PC-3 (cell line): ENCODE data around the gene SPATA1. TPM values are rescaled to one million over a fixed set of nuclear protein-coding genes. Genes with fewer than 3 reads are reported as not detected.

Source experiments
- ATAC-seq: fragments of 200-7000 bp; cut with Tn5 transposase; 2 replicates; pipeline ENCODE4 v1.9.1; 2020; ENCODE audit warnings: mild to moderate bottlenecking, moderate library complexity
- BruUV-seq: library from RNA; stranded (reverse); fragments of 400-500 nt; replicated peaks from 2 replicates; lab custom pipeline; 2021; lab: Mats Ljungman, UMichigan
- CTCF ChIA-PET: fragments of 300-600 bp; sonication (Branson Sonifier 250); formaldehyde crosslinking; loops from one replicate; lab custom pipeline; 2022; ENCODE audit warnings: antibody characterized with exemption; lab: Charles Lee
- POLR2A ChIA-PET: fragments of 300-600 bp; sonication (Branson Sonifier 250); formaldehyde crosslinking; loops from one replicate; lab custom pipeline; 2022; ENCODE audit warnings: antibody characterized with exemption; ENCODE audit not compliant: unreplicated experiment; lab: Charles Lee
- DNase-seq: peaks from one replicate; pipeline ENCODE4 v3.0.0-alpha.2; 2015
- H2AFZ ChIP-seq: fragments of 300-600 bp; sonication (generic); 2 replicates; pipeline ENCODE4 v1.6.0; 2016; ENCODE audit warnings: antibody characterized with exemption, low read length
- H3F3A ChIP-seq: fragments of 300-600 bp; sonication (generic); one replicate; pipeline ENCODE4 v1.6.0; 2017; ENCODE audit warnings: antibody characterized with exemption, low read length, control low read depth, mild to moderate bottlenecking; ENCODE audit not compliant: unreplicated experiment
- H3K27ac ChIP-seq: fragments of 300-600 bp; sonication (generic); 2 replicates; pipeline ENCODE4 v1.5.1; 2016; ENCODE audit warnings: mild to moderate bottlenecking, low read length
- H3K27me3 ChIP-seq: fragments of 300-600 bp; sonication (generic); 2 replicates; pipeline ENCODE4 v1.6.1; 2016; ENCODE audit warnings: low read length, mixed read lengths
- H3K36me3 ChIP-seq: fragments of 300-600 bp; sonication (generic); 2 replicates; pipeline ENCODE4 v1.6.1; 2016; ENCODE audit warnings: low read depth, mixed run types, low read length, mixed read lengths
- H3K4me1 ChIP-seq: fragments of 300-600 bp; sonication (generic); 2 replicates; pipeline ENCODE4 v1.5.1; 2016; ENCODE audit warnings: low read length; ENCODE audit not compliant: insufficient read depth
- H3K4me2 ChIP-seq: fragments of 300-600 bp; sonication (generic); 2 replicates; pipeline ENCODE4 v1.6.0; 2016; ENCODE audit warnings: low read length
- H3K4me3 ChIP-seq: fragments of 300-600 bp; sonication (generic); 2 replicates; pipeline ENCODE4 v1.5.1; 2016; ENCODE audit warnings: mild to moderate bottlenecking, low read length, mixed read lengths
- H3K79me2 ChIP-seq: fragments of 300-600 bp; sonication (generic); 2 replicates; pipeline ENCODE4 v1.6.1; 2017; ENCODE audit warnings: low read length, mixed read lengths
- H3K9ac ChIP-seq: fragments of 300-600 bp; sonication (generic); 2 replicates; pipeline ENCODE4 v1.6.0; 2016; ENCODE audit warnings: mild to moderate bottlenecking, low read length
- H3K9me2 ChIP-seq: fragments of 300-600 bp; sonication (generic); replicated peaks from 2 replicates; pipeline ENCODE4 v1.6.1; 2016; ENCODE audit warnings: mixed run types, low read length, mixed read lengths
- H3K9me3 ChIP-seq: fragments of 300-600 bp; sonication (generic); 2 replicates; pipeline ENCODE4 v1.6.1; 2016; ENCODE audit warnings: low read length, mixed read lengths
- H4K20me1 ChIP-seq: fragments of 300-600 bp; sonication (generic); 2 replicates; pipeline ENCODE4 v1.6.1; 2016; ENCODE audit warnings: low read length, mixed read lengths
- EZH2 ChIP-seq: fragments of 300-600 bp; sonication (generic); IDR thresholded peaks from one replicate; pipeline ENCODE4 v1.6.1; 2017; ENCODE audit warnings: antibody characterized with exemption, mild to moderate bottlenecking, low read length; ENCODE audit not compliant: unreplicated experiment
- EZH2phosphoT487 ChIP-seq: fragments of 300-600 bp; sonication (generic); IDR thresholded peaks from 2 replicates; pipeline ENCODE4 v1.6.1; 2018; ENCODE audit warnings: mild to moderate bottlenecking, antibody characterized with exemption, low read length, borderline replicate concordance
- intact Hi-C: fragments of 100-400 bp; cut with micrococcal nuclease; formaldehyde crosslinking; loops from 2 replicates; pipeline ENCODE4 v1.9.0; 2023
- total RNA-seq: library from RNA; depleted of rRNA; stranded (reverse); fragments of >200 nt; gene quantifications from 2 replicates; pipeline ENCODE4 v1.2.3, GENCODE V29; 2014
- TF ChIP-seq, protein P1 (sequence below): fragments of 300-600 bp; sonication (generic); conservative IDR thresholded peaks from 2 replicates; pipeline ENCODE4 v1.5.1; 2017; ENCODE audit warnings: antibody characterized with exemption, low read depth, mild to moderate bottlenecking, low read length

SPATA1 gene
- total RNA-seq, 1 experiment from 2014 or later: 2.9 TPM

DNA sequence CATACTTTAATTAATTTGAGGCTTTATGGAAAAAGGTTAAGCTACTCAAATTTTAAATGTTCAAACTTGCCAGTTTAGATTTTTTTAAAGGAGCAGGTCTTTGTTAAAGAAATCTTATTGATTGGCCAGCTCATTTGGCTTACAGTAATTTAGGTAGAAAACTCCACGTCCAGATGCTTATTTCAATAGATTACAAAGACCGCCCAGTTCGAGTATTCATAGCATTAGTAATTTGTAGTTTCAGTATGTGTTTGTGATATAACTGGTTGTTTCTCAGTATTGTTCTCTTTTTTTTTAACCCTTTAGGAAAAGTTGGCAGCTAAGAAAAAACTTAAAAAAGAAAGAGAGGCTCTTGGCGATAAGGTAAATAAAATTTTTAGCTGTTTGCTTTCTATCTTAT lies 25.5 kb upstream of the SPATA1 start:
- no peak overlapping the region for H2AFZ ChIP-seq
- ATAC-seq: no peak
- TF ChIP-seq, protein P1, sequence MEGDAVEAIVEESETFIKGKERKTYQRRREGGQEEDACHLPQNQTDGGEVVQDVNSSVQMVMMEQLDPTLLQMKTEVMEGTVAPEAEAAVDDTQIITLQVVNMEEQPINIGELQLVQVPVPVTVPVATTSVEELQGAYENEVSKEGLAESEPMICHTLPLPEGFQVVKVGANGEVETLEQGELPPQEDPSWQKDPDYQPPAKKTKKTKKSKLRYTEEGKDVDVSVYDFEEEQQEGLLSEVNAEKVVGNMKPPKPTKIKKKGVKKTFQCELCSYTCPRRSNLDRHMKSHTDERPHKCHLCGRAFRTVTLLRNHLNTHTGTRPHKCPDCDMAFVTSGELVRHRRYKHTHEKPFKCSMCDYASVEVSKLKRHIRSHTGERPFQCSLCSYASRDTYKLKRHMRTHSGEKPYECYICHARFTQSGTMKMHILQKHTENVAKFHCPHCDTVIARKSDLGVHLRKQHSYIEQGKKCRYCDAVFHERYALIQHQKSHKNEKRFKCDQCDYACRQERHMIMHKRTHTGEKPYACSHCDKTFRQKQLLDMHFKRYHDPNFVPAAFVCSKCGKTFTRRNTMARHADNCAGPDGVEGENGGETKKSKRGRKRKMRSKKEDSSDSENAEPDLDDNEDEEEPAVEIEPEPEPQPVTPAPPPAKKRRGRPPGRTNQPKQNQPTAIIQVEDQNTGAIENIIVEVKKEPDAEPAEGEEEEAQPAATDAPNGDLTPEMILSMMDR: no peak
- TF ChIP-seq EZH2: no peak
- no peak for TF ChIP-seq EZH2phosphoT487
- peak overlapping the region; percentile 79; the same call in 1 of the 2 replicates for H3K9ac ChIP-seq
- no peaks in the 10 kb centered on the region for H3K9me2 ChIP-seq
- H4K20me1 ChIP-seq: peaks cover 27% of the 10 kb centered on the region
- H3K27me3 ChIP-seq: no peaks in the 10 kb centered on the region
- no TSS peak for BruUV-seq
- H3F3A ChIP-seq: no peaks in the 10 kb centered on the region
- no peak for DNase-seq
- no peak overlapping the region for H3K27ac ChIP-seq
- CTCF ChIA-PET: interaction anchor here (0.6 to 1.1 kb wide), 2 partner anchors 38 to 74 kb away, joined by 3 read pairs; no protein-coding TSS in a partner anchor
- peaks cover 37% of the 10 kb centered on the region for H3K36me3 ChIP-seq
- POLR2A ChIA-PET: interaction anchor here (0.6 to 0.7 kb wide), 2 partner anchors 122 to 433 kb away, joined by 3 read pairs; no protein-coding TSS in a partner anchor
- peak overlapping the region; percentile 84 for H3K4me3 ChIP-seq
- intact Hi-C loops: loop anchor here (5.0 kb wide), 1 partner anchor 38 kb away; no protein-coding TSS in a partner anchor
- peak overlapping the region; percentile 91 for H3K4me2 ChIP-seq
- H3K4me1 ChIP-seq: peaks cover 31% of the 10 kb centered on the region
- peaks cover 70% of the 10 kb centered on the region for H3K79me2 ChIP-seq
- no peaks in the 10 kb centered on the region for H3K9me3 ChIP-seq

DNA sequence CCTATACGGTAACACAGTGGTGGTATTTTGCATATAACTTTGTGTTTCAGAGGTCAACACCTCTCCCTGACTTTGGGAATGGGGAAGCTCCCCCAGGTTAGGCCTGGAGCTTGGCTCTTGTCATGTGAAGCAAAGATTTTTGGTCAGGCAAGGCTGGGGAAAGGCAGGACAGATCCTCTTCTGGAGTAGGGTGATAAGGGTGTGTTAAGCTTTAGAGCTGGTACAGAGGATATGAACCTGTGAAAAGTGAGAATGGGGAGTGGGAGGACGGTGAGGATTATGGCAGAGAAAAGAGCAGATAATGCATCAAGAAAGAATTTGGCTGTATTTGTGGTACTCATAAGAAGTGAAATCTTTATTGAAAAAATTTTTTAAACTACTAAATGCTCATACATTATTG lies 24.9 kb upstream of the SPATA1 start:
- no peak for ATAC-seq
- no peak overlapping the region for H3K27ac ChIP-seq
- H3K4me1 ChIP-seq: peaks cover 31% of the 10 kb centered on the region
- H3K36me3 ChIP-seq: peaks cover 42% of the 10 kb centered on the region
- intact Hi-C loops: loop anchor here (5.0 kb wide), 1 partner anchor 39 kb away; no protein-coding TSS in a partner anchor
- TF ChIP-seq EZH2 (no peak), EZH2phosphoT487 (no peak)
- TF ChIP-seq, protein P1: no peak
- H3K9ac ChIP-seq: no peak overlapping the region
- no peak for DNase-seq
- peak overlapping the region; percentile 91 for H3K4me2 ChIP-seq
- no peak overlapping the region for H2AFZ ChIP-seq
- CTCF ChIA-PET: no interaction called here
- BruUV-seq: no TSS peak
- no peaks in the 10 kb centered on the region for H3K9me2 ChIP-seq
- H3K4me3 ChIP-seq: peak overlapping the region; percentile 84
- no peaks in the 10 kb centered on the region for H3F3A ChIP-seq
- H3K9me3 ChIP-seq: no peaks in the 10 kb centered on the region
- H4K20me1 ChIP-seq: peaks cover 33% of the 10 kb centered on the region
- H3K79me2 ChIP-seq: peaks cover 74% of the 10 kb centered on the region
- no peaks in the 10 kb centered on the region for H3K27me3 ChIP-seq
- POLR2A ChIA-PET: no interaction called here

DNA sequence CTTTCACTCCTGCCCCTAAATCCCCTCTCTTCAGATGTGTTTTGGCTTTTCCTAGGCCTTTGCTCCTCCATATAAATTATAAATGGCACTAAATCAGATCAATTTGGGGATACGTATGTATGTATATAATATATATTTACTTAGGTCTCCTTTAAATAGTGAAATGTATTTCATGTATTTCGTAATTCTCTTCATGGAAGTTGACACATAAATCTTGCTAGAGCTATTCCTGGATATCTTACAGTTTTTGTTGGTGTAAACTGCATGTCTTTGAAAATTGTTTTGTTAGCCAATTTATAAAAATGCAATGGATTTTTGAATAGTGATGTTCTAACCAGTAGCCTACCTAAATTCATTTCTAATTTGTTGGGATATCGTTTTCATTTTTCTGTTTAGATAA lies 18.1 kb upstream of the SPATA1 start:
- H3K9me2 ChIP-seq: no peaks in the 10 kb centered on the region
- ChIA-PET CTCF (no interaction called here), POLR2A (no interaction called here)
- no peaks in the 10 kb centered on the region for H3K27me3 ChIP-seq
- no peak overlapping the region for H3K4me2 ChIP-seq
- H3K9me3 ChIP-seq: no peaks in the 10 kb centered on the region
- no peak overlapping the region for H2AFZ ChIP-seq
- H3K79me2 ChIP-seq: peaks cover 59% of the 10 kb centered on the region
- no peak overlapping the region for H3K27ac ChIP-seq
- no peak for ATAC-seq
- H4K20me1 ChIP-seq: peaks cover 34% of the 10 kb centered on the region
- TF ChIP-seq, protein P1: no peak
- TF ChIP-seq EZH2: no peak
- TF ChIP-seq EZH2phosphoT487: no peak
- intact Hi-C loops: no loop called here
- peaks cover 21% of the 10 kb centered on the region for H3K4me1 ChIP-seq
- H3K9ac ChIP-seq: no peak overlapping the region
- no peak overlapping the region for H3K4me3 ChIP-seq
- no peak for DNase-seq
- H3F3A ChIP-seq: peaks cover 8% of the 10 kb centered on the region
- H3K36me3 ChIP-seq: peaks cover 60% of the 10 kb centered on the region
- no TSS peak for BruUV-seq
